ENCODE measurements around the gene CD1B. TPM values are rescaled to one million over a fixed set of nuclear protein-coding genes. Genes with fewer than 3 reads are reported as not detected.

The CD1B gene
- total RNA-seq, 1 donor from 2014 or later, result not detected

DNA sequence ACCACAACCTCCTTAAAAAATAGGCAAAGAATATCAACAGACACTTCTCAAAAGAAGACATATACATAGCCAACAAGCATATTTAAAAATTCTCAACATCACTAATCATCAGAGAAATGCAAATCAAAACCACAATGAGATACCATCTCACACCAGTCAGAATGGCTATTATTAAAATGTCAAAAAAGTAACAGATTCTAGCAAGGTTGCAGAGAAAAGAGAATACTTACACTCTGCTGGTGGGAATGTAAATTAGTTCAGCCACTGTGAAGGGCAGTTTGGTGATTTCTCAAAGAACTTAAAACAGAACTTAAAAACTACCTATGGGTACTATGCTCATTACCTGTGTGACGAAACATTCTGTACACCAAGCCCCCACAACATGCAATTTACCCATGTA lies 20.7 kb downstream of the CD1B start:
- no peak for DNase-seq
- Mint-ChIP-seq H3K27ac (ENCODE audit: unreplicated experiment) (no peak overlapping the region), H3K36me3 (ENCODE audit: unreplicated experiment) (no peaks in the 10 kb centered on the region), H3K27me3 (ENCODE audit: unreplicated experiment) (no peaks in the 10 kb centered on the region), H3K4me3 (ENCODE audit: unreplicated experiment) (no peak overlapping the region), H3K4me1 (ENCODE audit: low read depth, unreplicated experiment) (no peaks in the 10 kb centered on the region), H3K9me3 (ENCODE audit: unreplicated experiment) (no peaks in the 10 kb centered on the region)
- TF ChIP-seq, protein P1, sequence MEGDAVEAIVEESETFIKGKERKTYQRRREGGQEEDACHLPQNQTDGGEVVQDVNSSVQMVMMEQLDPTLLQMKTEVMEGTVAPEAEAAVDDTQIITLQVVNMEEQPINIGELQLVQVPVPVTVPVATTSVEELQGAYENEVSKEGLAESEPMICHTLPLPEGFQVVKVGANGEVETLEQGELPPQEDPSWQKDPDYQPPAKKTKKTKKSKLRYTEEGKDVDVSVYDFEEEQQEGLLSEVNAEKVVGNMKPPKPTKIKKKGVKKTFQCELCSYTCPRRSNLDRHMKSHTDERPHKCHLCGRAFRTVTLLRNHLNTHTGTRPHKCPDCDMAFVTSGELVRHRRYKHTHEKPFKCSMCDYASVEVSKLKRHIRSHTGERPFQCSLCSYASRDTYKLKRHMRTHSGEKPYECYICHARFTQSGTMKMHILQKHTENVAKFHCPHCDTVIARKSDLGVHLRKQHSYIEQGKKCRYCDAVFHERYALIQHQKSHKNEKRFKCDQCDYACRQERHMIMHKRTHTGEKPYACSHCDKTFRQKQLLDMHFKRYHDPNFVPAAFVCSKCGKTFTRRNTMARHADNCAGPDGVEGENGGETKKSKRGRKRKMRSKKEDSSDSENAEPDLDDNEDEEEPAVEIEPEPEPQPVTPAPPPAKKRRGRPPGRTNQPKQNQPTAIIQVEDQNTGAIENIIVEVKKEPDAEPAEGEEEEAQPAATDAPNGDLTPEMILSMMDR (IDR thresholded peaks at IDR 0.05; ENCODE audit: partially characterized antibody, unreplicated experiment), result no peak

DNA sequence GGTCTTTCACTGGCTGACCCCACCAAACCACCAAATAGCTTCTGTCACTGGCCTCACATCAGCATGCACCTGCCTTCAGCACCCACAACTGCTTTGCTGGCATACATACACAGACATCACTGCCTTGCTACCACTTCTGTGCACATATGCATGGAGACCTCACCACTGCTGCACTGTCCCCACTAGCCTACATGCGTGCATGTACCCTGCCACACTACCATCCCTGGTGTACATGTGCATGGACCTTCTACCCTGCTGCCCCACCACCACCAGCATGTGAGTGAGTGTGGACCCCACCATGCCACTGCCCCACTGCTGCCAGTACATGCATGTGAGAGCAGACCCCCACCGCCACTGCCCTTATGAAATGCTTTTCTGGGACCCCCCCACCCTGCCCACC lies 35.5 kb downstream of the CD1B start:
- Mint-ChIP-seq H3K36me3 (ENCODE audit: unreplicated experiment) (no peaks in the 10 kb centered on the region), H3K4me3 (ENCODE audit: unreplicated experiment) (no peak overlapping the region), H3K27me3 (ENCODE audit: unreplicated experiment) (no peaks in the 10 kb centered on the region), H3K9me3 (ENCODE audit: unreplicated experiment) (peaks cover 6% of the 10 kb centered on the region), H3K4me1 (ENCODE audit: low read depth, unreplicated experiment) (no peaks in the 10 kb centered on the region), H3K27ac (ENCODE audit: unreplicated experiment) (no peak overlapping the region)
- no peak for DNase-seq
- TF ChIP-seq, protein P1 (IDR thresholded peaks at IDR 0.05; ENCODE audit: partially characterized antibody, unreplicated experiment), result no peak

DNA sequence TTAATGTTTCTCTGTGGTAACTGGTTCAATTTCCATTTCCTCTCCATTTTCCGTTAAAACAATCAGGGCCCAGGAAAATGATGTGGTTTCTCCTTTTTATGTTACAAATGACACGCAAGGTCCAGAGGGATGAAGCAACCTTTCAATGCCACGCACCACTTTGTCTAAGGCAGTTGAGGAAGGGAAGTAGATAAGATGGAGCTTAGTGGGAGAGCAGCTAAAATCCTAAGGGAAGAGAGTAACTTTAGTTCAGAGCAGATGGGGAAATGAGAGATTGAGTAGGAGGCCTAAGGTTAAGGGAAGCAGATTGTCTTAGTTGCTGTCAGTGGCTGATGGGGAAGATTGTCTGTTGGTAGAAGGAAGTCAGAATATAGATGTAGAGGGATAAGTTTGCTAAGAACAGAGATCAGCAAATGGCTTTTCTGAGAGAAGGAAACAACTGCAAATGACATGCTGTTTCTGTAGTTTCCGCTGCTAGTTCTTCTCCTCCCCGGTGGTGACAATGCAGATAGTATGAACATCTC lies 40.9 kb downstream of the CD1B start:
- Mint-ChIP-seq H3K36me3 (ENCODE audit: unreplicated experiment) (no peaks in the 10 kb centered on the region), H3K27ac (ENCODE audit: unreplicated experiment) (no peak overlapping the region), H3K9me3 (ENCODE audit: unreplicated experiment) (no peaks in the 10 kb centered on the region), H3K4me1 (ENCODE audit: low read depth, unreplicated experiment) (no peaks in the 10 kb centered on the region), H3K4me3 (ENCODE audit: unreplicated experiment) (no peak overlapping the region), H3K27me3 (ENCODE audit: unreplicated experiment) (no peaks in the 10 kb centered on the region)
- TF ChIP-seq, protein P1 (IDR thresholded peaks at IDR 0.05; ENCODE audit: partially characterized antibody, unreplicated experiment), result no peak
- DNase-seq, result no peak

DNA sequence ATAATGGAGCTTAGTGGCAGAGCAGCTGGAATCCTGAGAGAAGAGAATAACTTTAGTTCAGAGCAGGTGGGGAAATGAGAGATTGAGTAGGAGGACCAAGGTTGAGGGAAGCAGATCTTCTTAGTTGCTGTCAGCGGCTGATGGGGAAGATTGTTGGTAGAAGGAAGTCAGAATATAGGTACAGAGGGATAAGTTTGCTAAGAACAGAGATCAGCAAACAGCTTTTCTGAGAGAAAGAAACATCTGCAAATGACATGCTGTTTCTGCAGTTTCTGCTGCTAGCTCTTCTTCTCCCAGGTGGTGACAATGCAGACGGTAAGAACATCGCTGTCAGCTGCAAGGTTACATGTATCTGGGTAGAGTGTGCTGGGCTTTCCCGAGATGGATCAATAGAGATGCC lies 41.5 kb downstream of the CD1B start, which contains the start of gene CD1C:
CD1C (plus strand) TSS at position 113 of the 400 bp plus-strand sequence; CDS start at position 255, 142 bp downstream.
- Mint-ChIP-seq H3K4me3 (ENCODE audit: unreplicated experiment) (no peak within 1 kb of the TSS), H3K36me3 (ENCODE audit: unreplicated experiment) (no peaks in the 10 kb centered on the region), H3K4me1 (ENCODE audit: low read depth, unreplicated experiment) (no peaks in the 10 kb centered on the region), H3K9me3 (ENCODE audit: unreplicated experiment) (no peaks in the 10 kb centered on the region), H3K27me3 (ENCODE audit: unreplicated experiment) (no peaks in the 10 kb centered on the region), H3K27ac (ENCODE audit: unreplicated experiment) (no peak within 1 kb of the TSS)
- DNase-seq, result no peak
- TF ChIP-seq, protein P1 (IDR thresholded peaks at IDR 0.05; ENCODE audit: partially characterized antibody, unreplicated experiment), result no peak

DNA sequence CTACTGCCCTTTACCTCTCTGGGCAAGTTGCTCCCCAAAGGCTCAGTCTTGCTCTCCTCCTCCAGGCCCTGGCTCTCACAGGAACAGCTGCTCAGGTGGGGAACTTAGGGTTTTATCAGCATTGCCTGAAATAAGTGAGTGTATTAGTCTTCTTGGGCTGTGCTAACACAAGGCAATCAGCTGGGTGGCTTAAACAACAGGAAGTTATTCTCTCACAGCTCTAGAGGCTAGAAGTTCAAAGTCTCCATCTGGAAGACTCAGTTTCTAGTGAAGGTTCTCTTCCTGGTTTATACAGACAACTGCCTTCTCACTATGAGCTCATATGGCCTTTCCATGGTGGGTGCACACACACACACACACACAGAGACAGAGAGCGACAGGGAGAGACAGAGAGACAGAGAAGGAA lies 44.4 kb downstream of the CD1B start:
- no peaks in the 10 kb centered on the region for H3K4me1 Mint-ChIP-seq (ENCODE audit: low read depth, unreplicated experiment)
- no peak for DNase-seq
- H3K36me3 Mint-ChIP-seq (ENCODE audit: unreplicated experiment), result peaks cover under 1% of the 10 kb centered on the region
- H3K4me3 Mint-ChIP-seq (ENCODE audit: unreplicated experiment), result no peak overlapping the region
- H3K27ac Mint-ChIP-seq (ENCODE audit: unreplicated experiment), result no peak overlapping the region
- no peaks in the 10 kb centered on the region for H3K27me3 Mint-ChIP-seq (ENCODE audit: unreplicated experiment)
- TF ChIP-seq, protein P1 (IDR thresholded peaks at IDR 0.05; ENCODE audit: partially characterized antibody, unreplicated experiment), result no peak
- H3K9me3 Mint-ChIP-seq (ENCODE audit: unreplicated experiment), result no peaks in the 10 kb centered on the region

Data from glutamatergic neuron (in vitro differentiated cells).